Motor neuron (in vitro differentiated cells): Measurements from ENCODE around the gene DKK2. TPM values are rescaled to one million over a fixed set of nuclear protein-coding genes. Genes with fewer than 3 reads are reported as not detected.
"Not testable (repeated sequence)": the region's sequence is repeated elsewhere in the genome, so short reads cannot be mapped to it uniquely, and the experiment has no call there.

ENCODE experiments used
- ATAC-seq, 8 experiments: fragments of 200-7000 bp; cut with Tn5 transposase; replicated peaks in 6 of 8; 2 replicates each; pipeline ENCODE4 v1.8.0; 2021; ENCODE audit warnings: mild to moderate bottlenecking in 8 of 8, moderate library complexity in 8 of 8
- H3K27ac ChIP-seq, 2 donors: fragments of 250-450 bp; sonication (Bioruptor Pico); 2 replicates each; pipeline ENCODE4 v1.9.0; 2021; ENCODE audit warnings: antibody characterized with exemption in 2 of 2, mild to moderate bottlenecking in 2 of 2, moderate library complexity in 1 of 2
- H3K4me1 ChIP-seq, 2 donors: fragments of 250-450 bp; sonication (Bioruptor Pico); replicated peaks in 1 of 2; 2 replicates each; pipeline ENCODE4 v1.6.1; 2021; ENCODE audit warnings: antibody characterized with exemption in 2 of 2, mild to moderate bottlenecking in 2 of 2, moderate library complexity in 1 of 2
- H3K4me3 ChIP-seq, 5 donors: fragments of 250-450 bp; sonication (Bioruptor Pico); 2 replicates each; pipeline ENCODE4 v1.9.0; 2021; ENCODE audit warnings: antibody characterized with exemption in 5 of 5, mild to moderate bottlenecking in 5 of 5, moderate library complexity in 4 of 5
- WGBS, 10 experiments: fragments of 450-650 bp; shearing (Covaris generic); methylation state at CpG; one replicate each; pipeline ENCODE4 v1.0.0; 2022; 5-methylcytosine and 5-hydroxymethylcytosine counted together
- in situ Hi-C, 9 experiments: fragments of 400-800 bp; cut with MboI; loops; one replicate each; pipeline ENCODE4 v1.15.0; 2021; ENCODE audit warnings: low sequenced_read_pairs in 9 of 9, low pct_unique_long_range_greater_than_20kb in 2 of 9; ENCODE audit not compliant: unreplicated experiment in 9 of 9
- total RNA-seq, 8 experiments: library from RNA; unstranded; fragments of 300-600 nt; gene quantifications; 2 replicates each; pipeline versions ENCODE4 v1.2.3 to v1.2.4, GENCODE V29; 2022

The DKK2 gene
- total RNA-seq, 8 experiments from 2014 or later, result 0.09 to 12.0 (median 0.54) TPM

- in situ Hi-C loops, result no loop called here
- Histone ChIP-seq H3K4me1 (no peaks in the 10 kb centered on the region), H3K4me3 (no peak overlapping the region), H3K27ac (no peak overlapping the region)
- ATAC-seq, result peak in 3 of 8 experiments; percentile 51 to 65 (median 58)
- 14 to 80% (median 34%) methylated on average over 1 of the region's 1 CpG; no CpG with 5 or more reads in 6 of the 10 experiments for WGBS, 10 experiments
Observed at GRCh38 chr4:106941841-106942240, 94.3 kb downstream of the DKK2 start.

GRCh38 chr4:106930522-106930921 lies 105.6 kb downstream of the DKK2 start:
- Histone ChIP-seq H3K4me1 (no peaks in the 10 kb centered on the region), H3K27ac (no peak overlapping the region), H3K4me3 (no peak overlapping the region)
- 10 to 90% (median 50%) methylated on average over 2 to 6 of the region's 6 CpGs; no CpG with 5 or more reads in 1 of the 10 experiments for WGBS, 10 experiments
- in situ Hi-C loops, result no loop called here
- ATAC-seq, result no peak

- peak in 1 of 8 experiments; percentile 49 for ATAC-seq
- H3K4me3 ChIP-seq, result no peak overlapping the region
- in situ Hi-C loops, result no loop called here
- no peak overlapping the region for H3K27ac ChIP-seq
- WGBS, 10 experiments, result 29 to 94% (median 68%) methylated on average over 1 to 2 of the region's 2 CpGs; no CpG with 5 or more reads in 2 of the 10 experiments
- H3K4me1 ChIP-seq, result no peaks in the 10 kb centered on the region
Observed at GRCh38 chr4:106929248-106929647, 106.9 kb downstream of the DKK2 start.

- 46 to 100% (median 100%) methylated on average over 2 to 3 of the region's 3 CpGs; no CpG with 5 or more reads in 4 of the 10 experiments for WGBS, 10 experiments
- no peaks in the 10 kb centered on the region for H3K4me1 ChIP-seq
- in situ Hi-C loops, result no loop called here
- no peak for ATAC-seq
- H3K27ac ChIP-seq, result no peak overlapping the region
- no peak overlapping the region for H3K4me3 ChIP-seq
Observed at GRCh38 chr4:106914223-106914622, 121.9 kb downstream of the DKK2 start.

- WGBS, 10 experiments, result 67 to 100% (median 100%) methylated on average over 1 of the region's 1 CpG; no CpG with 5 or more reads in 3 of the 10 experiments
- in situ Hi-C loops, result no loop called here
Observed at GRCh38 chr4:106909486-106910188, 126.5 kb downstream of the DKK2 start.

GRCh38 chr4:106908049-106908448 lies 128.1 kb downstream of the DKK2 start:
- H3K4me1 ChIP-seq, in situ Hi-C loops, ATAC-seq, H3K4me3 ChIP-seq, H3K27ac ChIP-seq: not testable (repeated sequence)
- 83 to 100% (median 91%) methylated on average over 1 to 8 of the region's 11 CpGs; no CpG with 5 or more reads in 3 of the 10 experiments for WGBS, 10 experiments

More at GRCh38 chr4:106909486-106910188, 126.5 kb downstream of the DKK2 start:
- Histone ChIP-seq H3K4me3 (no peak overlapping the region), H3K27ac (no peak overlapping the region), H3K4me1 (no peaks in the 10 kb centered on the region)
- peak in 2 of 8 experiments; percentile 63 to 72 for ATAC-seq

GRCh38 chr4:106907216-106907615 lies 128.9 kb downstream of the DKK2 start:
- WGBS, 10 experiments, result 0 to 100% (median 60%) methylated on average over 1 to 2 of the region's 2 CpGs; no CpG with 5 or more reads in 1 of the 10 experiments
- H3K4me3 ChIP-seq, result no peak overlapping the region
- no peak for ATAC-seq
- no peak overlapping the region for H3K27ac ChIP-seq
- in situ Hi-C loops, result no loop called here
- no peaks in the 10 kb centered on the region for H3K4me1 ChIP-seq

- no peak overlapping the region for H3K4me3 ChIP-seq
- H3K4me1 ChIP-seq, result no peaks in the 10 kb centered on the region
- H3K27ac ChIP-seq, result no peak overlapping the region
- ATAC-seq, result peak in 5 of 8 experiments; percentile 34 to 85 (median 78)
- WGBS, 10 experiments, result 25 to 100% (median 70%) methylated on average over 1 of the region's 1 CpG; no CpG with 5 or more reads in 3 of the 10 experiments
- in situ Hi-C loops, result no loop called here
Observed at GRCh38 chr4:106906728-106907127, 129.4 kb downstream of the DKK2 start.

- Histone ChIP-seq H3K4me3 (no peak overlapping the region), H3K4me1 (no peaks in the 10 kb centered on the region), H3K27ac (no peak overlapping the region)
- in situ Hi-C loops, result no loop called here
- 34 to 74% (median 46%) methylated on average over 2 to 4 of the region's 4 CpGs for WGBS, 10 experiments
- peak in 6 of 8 experiments; percentile 44 to 78 (median 70) for ATAC-seq
Observed at GRCh38 chr4:106898621-106899230, 137.4 kb downstream of the DKK2 start.

- no peak overlapping the region for H3K4me3 ChIP-seq
- ATAC-seq, result peak in 2 of 8 experiments; percentile 83
- 0 to 86% (median 0%) methylated on average over 1 to 3 of the region's 3 CpGs; no CpG with 5 or more reads in 5 of the 10 experiments for WGBS, 10 experiments
- H3K4me1 ChIP-seq, result no peaks in the 10 kb centered on the region
- H3K27ac ChIP-seq, result no peak overlapping the region
- in situ Hi-C loops, result no loop called here
Observed at GRCh38 chr4:106893903-106894302, 142.2 kb downstream of the DKK2 start.

GRCh38 chr4:106893395-106893881 lies 142.7 kb downstream of the DKK2 start:
- no peak overlapping the region for H3K27ac ChIP-seq
- in situ Hi-C loops, result no loop called here
- ATAC-seq, result peak in 1 of 8 experiments; percentile 24
- 85 to 100% (median 98%) methylated on average over 1 to 4 of the region's 8 CpGs; no CpG with 5 or more reads in 6 of the 10 experiments for WGBS, 10 experiments
- H3K4me1 ChIP-seq, result no peaks in the 10 kb centered on the region
- no peak overlapping the region for H3K4me3 ChIP-seq

- in situ Hi-C loops, result no loop called here
- Histone ChIP-seq H3K4me1 (no peaks in the 10 kb centered on the region), H3K4me3 (no peak overlapping the region), H3K27ac (no peak overlapping the region)
- 83 to 100% (median 100%) methylated on average over 1 to 2 of the region's 6 CpGs; no CpG with 5 or more reads in 7 of the 10 experiments for WGBS, 10 experiments
- no peak for ATAC-seq
Observed at GRCh38 chr4:106892786-106893185, 143.3 kb downstream of the DKK2 start.

GRCh38 chr4:106875340-106875739 lies 160.8 kb downstream of the DKK2 start:
- in situ Hi-C loops, result no loop called here
- H3K27ac ChIP-seq, result no peak overlapping the region
- ATAC-seq, result no peak
- WGBS, 10 experiments, result 70 to 100% (median 90%) methylated on average over 1 to 6 of the region's 7 CpGs; no CpG with 5 or more reads in 6 of the 10 experiments
- no peak overlapping the region for H3K4me3 ChIP-seq
- no peaks in the 10 kb centered on the region for H3K4me1 ChIP-seq
